Right lobe of liver (tissue), 4 donors: ENCODE measurements around the gene TMEM151B.
A peak's percentile ranks its signal among the peaks of the same experiment; 100 is the strongest.

Source experiments
- CTCF ChIP-seq, 4 donors: fragments of 200-600 bp in 3 of 4; fragments of 450-650 bp in 1 of 4; IDR thresholded peaks; one replicate each; pipeline versions ENCODE4 v1.5.1 to v1.8.0; 2016 to 2022; ENCODE audit warnings: antibody characterized with exemption in 4 of 4, mild to moderate bottlenecking in 2 of 4
- POLR2A ChIP-seq: fragments of 450-650 bp; IDR thresholded peaks from one replicate; pipeline ENCODE4 v1.6.1; 2017; ENCODE audit warnings: antibody characterized with exemption, mild to moderate bottlenecking
- donor health status: DM: no; HTN: no; CAD: no.
- donor health status: DM: no; HTN: no; CAD: no.
- donor health status: DM: no; HTN: yes; CAD: no.

GRCh38 chr6:44237813-44238433 is 32.3 kb upstream of the TMEM151B start:
- TF ChIP-seq CTCF (IDR thresholded peaks at IDR 0.05) (peak; percentile 97 to 99 (median 98)), POLR2A (no peak)
